Lung (tissue), 12 donors: Measurements from ENCODE around the gene CNST. TPM values are rescaled to one million over a fixed set of nuclear protein-coding genes. Genes with fewer than 3 reads are reported as not detected.

Experiments
- ATAC-seq: fragments of 200-7000 bp; cut with Tn5 transposase; one replicate; pipeline ENCODE4 v1.9.1; 2020; ENCODE audit warnings: moderate number of reproducible peaks; ENCODE audit not compliant: insufficient read depth, low FRiP score
- DNase-seq, 3 donors: peaks; one replicate each; pipeline ENCODE4 v3.0.0-alpha.2; 2013 to 2017
- H3K27ac ChIP-seq, 2 donors: one replicate each; pipeline ENCODE4 v1.5.1; 2013; ENCODE audit warnings: mild to moderate bottlenecking in 2 of 2, moderate library complexity in 2 of 2, control low read depth in 1 of 2, inconsistent platforms in 1 of 2, low read depth in 1 of 2, low read length in 1 of 2
- H3K27me3 ChIP-seq, 3 donors: one replicate each; pipeline ENCODE4 v1.5.1; 2013; ENCODE audit warnings: low read length in 2 of 3; ENCODE audit not compliant: control insufficient read depth in 3 of 3, insufficient read depth in 3 of 3
- H3K36me3 ChIP-seq, 4 donors: one replicate each; pipeline ENCODE4 v1.5.1; 2013; ENCODE audit warnings: low read length in 4 of 4, mild to moderate bottlenecking in 1 of 4, moderate library complexity in 1 of 4; ENCODE audit not compliant: control insufficient read depth in 4 of 4, insufficient read depth in 4 of 4
- H3K4me1 ChIP-seq, 5 donors: one replicate each; pipeline ENCODE4 v1.5.1; 2013; ENCODE audit warnings: low read length in 5 of 5, mild to moderate bottlenecking in 2 of 5, moderate library complexity in 1 of 5; ENCODE audit not compliant: control insufficient read depth in 5 of 5, insufficient read depth in 5 of 5
- H3K4me3 ChIP-seq: one replicate; pipeline ENCODE4 v1.5.1; 2013; ENCODE audit warnings: mild to moderate bottlenecking, control low read depth, moderate library complexity
- H3K9ac ChIP-seq, 2 donors: one replicate each; pipeline ENCODE4 v1.5.1; 2013; ENCODE audit warnings: low read length in 2 of 2, control low read depth in 1 of 2; ENCODE audit not compliant: insufficient read depth in 1 of 2
- H3K9me3 ChIP-seq, 4 donors: one replicate each; pipeline ENCODE4 v1.5.1; 2013; ENCODE audit warnings: low read length in 3 of 4, mild to moderate bottlenecking in 1 of 4, moderate library complexity in 1 of 4; ENCODE audit not compliant: control insufficient read depth in 4 of 4, insufficient read depth in 3 of 4
- whole genome bisulfite sequencing, 2 donors: extraction: QIAGEN DNeasy Blood & Tissue Kit; methylation state at CpG; one replicate each; pipeline ENCODE4 v1.1.7; 2013; 5-methylcytosine and 5-hydroxymethylcytosine counted together
- polyA plus RNA-seq, 2 donors: library from polyadenylated mRNA; stranded (reverse); fragments of 200-250 nt; gene quantifications; one replicate each; pipeline ENCODE4 v1.2.1, GENCODE V29; 2013
- total RNA-seq, 2 donors: library from RNA; depleted of rRNA in 1 of 2; stranded (reverse); fragments of >200 nt in 1 of 2; gene quantifications; one replicate each; pipeline ENCODE4 v1.2.1, GENCODE V29; 2014 to 2021
- TF ChIP-seq, protein P1 (sequence below): IDR thresholded peaks from 2 replicates; pipeline ENCODE4 v1.5.1; 2012; ENCODE audit warnings: mild to moderate bottlenecking; ENCODE audit errors: control extremely low read depth, extremely low read depth
- donor health status: control.
- donor health status: control.
- donor health status: Bipolar disorder and iron deficiency.
- donor health status: healthy.
- donor health status: DM: yes; HTN: yes; CAD: no.

The CNST gene
- total and polyA plus RNA-seq, 4 donors = 6.1 to 37.3 (median 17.2) TPM

- TF ChIP-seq, protein P1, sequence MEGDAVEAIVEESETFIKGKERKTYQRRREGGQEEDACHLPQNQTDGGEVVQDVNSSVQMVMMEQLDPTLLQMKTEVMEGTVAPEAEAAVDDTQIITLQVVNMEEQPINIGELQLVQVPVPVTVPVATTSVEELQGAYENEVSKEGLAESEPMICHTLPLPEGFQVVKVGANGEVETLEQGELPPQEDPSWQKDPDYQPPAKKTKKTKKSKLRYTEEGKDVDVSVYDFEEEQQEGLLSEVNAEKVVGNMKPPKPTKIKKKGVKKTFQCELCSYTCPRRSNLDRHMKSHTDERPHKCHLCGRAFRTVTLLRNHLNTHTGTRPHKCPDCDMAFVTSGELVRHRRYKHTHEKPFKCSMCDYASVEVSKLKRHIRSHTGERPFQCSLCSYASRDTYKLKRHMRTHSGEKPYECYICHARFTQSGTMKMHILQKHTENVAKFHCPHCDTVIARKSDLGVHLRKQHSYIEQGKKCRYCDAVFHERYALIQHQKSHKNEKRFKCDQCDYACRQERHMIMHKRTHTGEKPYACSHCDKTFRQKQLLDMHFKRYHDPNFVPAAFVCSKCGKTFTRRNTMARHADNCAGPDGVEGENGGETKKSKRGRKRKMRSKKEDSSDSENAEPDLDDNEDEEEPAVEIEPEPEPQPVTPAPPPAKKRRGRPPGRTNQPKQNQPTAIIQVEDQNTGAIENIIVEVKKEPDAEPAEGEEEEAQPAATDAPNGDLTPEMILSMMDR = no peak
- Histone ChIP-seq H3K9me3 (no peaks in the 10 kb centered on the region), H3K27me3 (no peaks in the 10 kb centered on the region), H3K4me1 (no peaks in the 10 kb centered on the region), H3K4me3 (no peak overlapping the region), H3K9ac (no peak overlapping the region), H3K36me3 (peaks cover 9 to 27% (median 14%) of the 10 kb centered on the region in 4 donors), H3K27ac (no peak overlapping the region)
- DNase-seq (no peak), ATAC-seq (no peak)
- whole genome bisulfite sequencing, 2 donors = 33 to 37% methylated on average over 4 of the region's 4 CpGs
These were observed 16.6 kb upstream of the CNST start for GRCh38 chr1:246549665-246550064.

DNA sequence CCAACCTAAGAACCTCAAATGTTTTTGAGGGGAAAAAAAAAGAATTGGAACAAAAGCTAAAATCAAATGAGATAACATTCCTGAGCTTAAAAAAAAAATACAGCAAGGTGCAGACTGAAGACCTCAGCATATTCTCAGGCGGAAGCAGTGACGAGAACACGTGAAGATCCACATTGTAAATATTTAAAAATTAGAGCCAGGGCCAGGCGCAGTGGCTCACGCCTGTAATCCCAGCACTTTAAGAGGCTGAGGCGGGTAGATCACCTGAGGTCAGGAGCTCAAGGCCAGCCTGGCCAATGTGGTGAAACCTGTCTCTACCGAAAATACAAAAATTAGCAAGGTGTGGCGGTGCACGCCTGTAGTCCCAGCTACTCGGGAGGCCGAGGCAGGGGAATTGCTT, 15.9 kb upstream of the CNST start:
- H3K9ac ChIP-seq = no peak overlapping the region
- H3K9me3 ChIP-seq = no peaks in the 10 kb centered on the region
- TF ChIP-seq, protein P1 = no peak
- H3K4me1 ChIP-seq = no peaks in the 10 kb centered on the region
- WGBS, 2 donors = 70 to 71% methylated on average over 11 of the region's 11 CpGs
- H3K36me3 ChIP-seq = peaks cover 9 to 26% (median 13%) of the 10 kb centered on the region in 4 donors
- no peak for ATAC-seq
- no peaks in the 10 kb centered on the region for H3K27me3 ChIP-seq
- H3K27ac ChIP-seq = no peak overlapping the region
- no peak for DNase-seq
- H3K4me3 ChIP-seq = no peak overlapping the region

- DNase-seq = no peak
- H3K9ac ChIP-seq = no peak overlapping the region
- no peak overlapping the region for H3K27ac ChIP-seq
- H3K4me1 ChIP-seq = no peaks in the 10 kb centered on the region
- H3K9me3 ChIP-seq = no peaks in the 10 kb centered on the region
- ATAC-seq = no peak
- 95 to 96% methylated on average over 6 of the region's 6 CpGs for WGBS, 2 donors
- H3K4me3 ChIP-seq = no peak overlapping the region
- peaks cover 14 to 23% (median 18%) of the 10 kb centered on the region in 4 donors for H3K36me3 ChIP-seq
- no peaks in the 10 kb centered on the region for H3K27me3 ChIP-seq
- TF ChIP-seq, protein P1 = no peak
These were observed 14.1 kb upstream of the CNST start for GRCh38 chr1:246552110-246552509.

GRCh38 chr1:246554201-246554600, 12.1 kb upstream of the CNST start:
- Histone ChIP-seq H3K4me3 (no peak overlapping the region), H3K9ac (no peak overlapping the region), H3K36me3 (peaks cover 10 to 24% (median 20%) of the 10 kb centered on the region in 4 donors), H3K4me1 (no peaks in the 10 kb centered on the region), H3K9me3 (no peaks in the 10 kb centered on the region), H3K27me3 (no peaks in the 10 kb centered on the region), H3K27ac (no peak overlapping the region)
- 95 to 96% methylated on average over 16 of the region's 16 CpGs for WGBS, 2 donors
- no peak for ATAC-seq
- TF ChIP-seq, protein P1 = no peak
- no peak for DNase-seq
